Right atrium auricular region (tissue), 2 donors: ENCODE data around the gene ERICH6. TPM values are rescaled to one million over a fixed set of nuclear protein-coding genes. Genes with fewer than 3 reads are reported as not detected.

Experiments used
- DNase-seq: peaks from one replicate; pipeline ENCODE4 v3.0.0-alpha.2; 2019; ENCODE audit warnings: low spot score
- H3K27ac ChIP-seq, 2 donors: fragments of 200-600 bp; sonication (generic); 1 replicate in 1 of 2; 2 replicates in 1 of 2; pipeline ENCODE4 v1.5.1; 2016 to 2019
- H3K27me3 ChIP-seq, 2 donors: fragments of 200-600 bp; sonication (generic); one replicate each; pipeline versions ENCODE4 v1.5.1 to v1.6.0; 2017 to 2019
- H3K36me3 ChIP-seq: fragments of 200-600 bp; sonication (generic); one replicate; pipeline ENCODE4 v1.5.1; 2016
- H3K4me1 ChIP-seq, 2 donors: fragments of 200-600 bp; sonication (generic); one replicate each; pipeline versions ENCODE4 v1.5.1 to v1.6.0; 2017 to 2019
- H3K4me3 ChIP-seq, 2 donors: fragments of 200-600 bp; sonication (generic); 1 replicate in 1 of 2; 2 replicates in 1 of 2; pipeline ENCODE4 v1.5.1; 2017 to 2019; ENCODE audit warnings: mild to moderate bottlenecking in 1 of 2, moderate library complexity in 1 of 2
- H3K9me3 ChIP-seq, 2 donors: fragments of 200-600 bp; sonication (generic); one replicate each; pipeline ENCODE4 v1.5.1; 2019
- CTCF ChIP-seq, 2 donors: fragments of 200-600 bp; sonication (generic); IDR thresholded peaks; one replicate each; pipeline ENCODE4 v1.5.1; 2019; ENCODE audit warnings: antibody characterized with exemption in 2 of 2
- total RNA-seq, 2 donors: library from RNA; depleted of rRNA; stranded (reverse); fragments of >200 nt; gene quantifications; one replicate each; pipeline ENCODE4 v1.1.0, GENCODE V29; 2016

Gene ERICH6
- total RNA-seq, 2 donors from 2014 or later, result not detected

GRCh38 chr3:150687613-150688012 lies 16.1 kb downstream of the ERICH6 start:
- DNase-seq, result no peak
- no peak overlapping the region for H3K4me3 ChIP-seq
- H3K36me3 ChIP-seq, result no peaks in the 10 kb centered on the region
- no peak overlapping the region for H3K27ac ChIP-seq
- H3K4me1 ChIP-seq, result no peaks in the 10 kb centered on the region
- no peaks in the 10 kb centered on the region for H3K27me3 ChIP-seq
- no peak for TF ChIP-seq CTCF (IDR thresholded peaks at IDR 0.05)
- H3K9me3 ChIP-seq, result no peaks in the 10 kb centered on the region

GRCh38 chr3:150682824-150683223 lies 20.9 kb downstream of the ERICH6 start:
- H3K4me3 ChIP-seq, result no peak overlapping the region
- H3K27me3 ChIP-seq, result no peaks in the 10 kb centered on the region
- no peak for DNase-seq
- H3K36me3 ChIP-seq, result no peaks in the 10 kb centered on the region
- no peaks in the 10 kb centered on the region for H3K4me1 ChIP-seq
- no peak overlapping the region for H3K27ac ChIP-seq
- H3K9me3 ChIP-seq, result no peaks in the 10 kb centered on the region
- TF ChIP-seq CTCF (IDR thresholded peaks at IDR 0.05), result no peak

- TF ChIP-seq CTCF (IDR thresholded peaks at IDR 0.05), result no peak
- no peaks in the 10 kb centered on the region for H3K36me3 ChIP-seq
- no peaks in the 10 kb centered on the region for H3K4me1 ChIP-seq
- no peak overlapping the region for H3K4me3 ChIP-seq
- H3K27ac ChIP-seq, result no peak overlapping the region
- H3K27me3 ChIP-seq, result no peaks in the 10 kb centered on the region
- DNase-seq, result no peak
- H3K9me3 ChIP-seq, result no peaks in the 10 kb centered on the region
These were observed 21.4 kb downstream of the ERICH6 start for GRCh38 chr3:150682279-150682678.

GRCh38 chr3:150681057-150681456 lies 22.7 kb downstream of the ERICH6 start:
- no peak for DNase-seq
- H3K9me3 ChIP-seq, result peaks cover 0 to 7% of the 10 kb centered on the region in 2 donors
- TF ChIP-seq CTCF (IDR thresholded peaks at IDR 0.05), result no peak
- no peak overlapping the region for H3K27ac ChIP-seq
- no peaks in the 10 kb centered on the region for H3K36me3 ChIP-seq
- no peaks in the 10 kb centered on the region for H3K4me1 ChIP-seq
- H3K4me3 ChIP-seq, result no peak overlapping the region
- H3K27me3 ChIP-seq, result no peaks in the 10 kb centered on the region

GRCh38 chr3:150680562-150680961 lies 23.2 kb downstream of the ERICH6 start:
- no peak for TF ChIP-seq CTCF (IDR thresholded peaks at IDR 0.05)
- H3K4me1 ChIP-seq, result no peaks in the 10 kb centered on the region
- H3K4me3 ChIP-seq, result no peak overlapping the region
- no peak for DNase-seq
- H3K27ac ChIP-seq, result no peak overlapping the region
- H3K9me3 ChIP-seq, result peaks cover 0 to 11% of the 10 kb centered on the region in 2 donors
- no peaks in the 10 kb centered on the region for H3K36me3 ChIP-seq
- no peaks in the 10 kb centered on the region for H3K27me3 ChIP-seq

- peaks cover 0 to 14% of the 10 kb centered on the region in 2 donors for H3K9me3 ChIP-seq
- no peak for DNase-seq
- no peaks in the 10 kb centered on the region for H3K27me3 ChIP-seq
- no peak overlapping the region for H3K4me3 ChIP-seq
- TF ChIP-seq CTCF (IDR thresholded peaks at IDR 0.05), result no peak
- H3K4me1 ChIP-seq, result no peaks in the 10 kb centered on the region
- H3K27ac ChIP-seq, result no peak overlapping the region
- H3K36me3 ChIP-seq, result no peaks in the 10 kb centered on the region
These were observed 28.1 kb downstream of the ERICH6 start for GRCh38 chr3:150675587-150675986.
